Kidney (tissue), 22 donors: Measurements from ENCODE around the gene LHX8. TPM values are rescaled to one million over a fixed set of nuclear protein-coding genes. Genes with fewer than 3 reads are reported as not detected.

ENCODE experiments used
- DNase-seq, 5 donors: peaks; one replicate each; pipeline ENCODE4 v3.0.0-alpha.2; 2013 to 2020
- FAIRE-seq: peaks from 2 replicates; lab custom pipeline; 2012; peaks lifted over from hg19 to GRCh38; lab: Jason Lieb, UNC
- H3K27ac ChIP-seq, 2 donors: one replicate each; pipeline ENCODE4 v1.7.0; 2013; ENCODE audit warnings: low read depth in 2 of 2, low read length in 2 of 2, inconsistent platforms in 1 of 2
- H3K27me3 ChIP-seq: one replicate; pipeline ENCODE4 v1.7.1; 2013; ENCODE audit warnings: low read length, inconsistent platforms; ENCODE audit not compliant: control insufficient read depth, insufficient read depth
- H3K36me3 ChIP-seq, 3 donors: one replicate each; pipeline versions ENCODE4 v1.7.0 to v1.7.1; 2013; ENCODE audit warnings: low read length in 3 of 3, control low read depth in 1 of 3, inconsistent platforms in 1 of 3; ENCODE audit not compliant: insufficient read depth in 3 of 3, control insufficient read depth in 2 of 3
- H3K4me1 ChIP-seq, 3 donors: one replicate each; pipeline versions ENCODE4 v1.7.0 to v1.7.1; 2013; ENCODE audit warnings: low read length in 3 of 3, inconsistent platforms in 1 of 3, low read depth in 1 of 3; ENCODE audit not compliant: control insufficient read depth in 2 of 3, insufficient read depth in 2 of 3
- H3K4me3 ChIP-seq, 3 donors: one replicate each; pipeline versions ENCODE4 v1.7.0 to v1.8.1; 2013; ENCODE audit warnings: low read length in 3 of 3, control low read depth in 1 of 3, inconsistent platforms in 1 of 3
- H3K9ac ChIP-seq, 3 donors: one replicate each; pipeline versions ENCODE4 v1.7.0 to v1.7.1; 2013; ENCODE audit warnings: low read length in 3 of 3, control low read depth in 1 of 3, inconsistent platforms in 1 of 3
- H3K9me3 ChIP-seq, 3 donors: one replicate each; pipeline versions ENCODE4 v1.7.0 to v1.7.1; 2013; ENCODE audit warnings: low read length in 3 of 3, control low read depth in 1 of 3, inconsistent platforms in 1 of 3; ENCODE audit not compliant: control insufficient read depth in 2 of 3, insufficient read depth in 1 of 3
- intact Hi-C: fragments of 100-400 bp; cut with DNase I; formaldehyde crosslinking; loops from one replicate; pipeline ENCODE4 v1.11.1; 2022
- long read RNA-seq, 10 donors: library from polyadenylated mRNA in 1 of 10; unstranded in 1 of 10; transcript quantifications; one replicate each; pipeline ENCODE4 v2.0.0 and lab custom pipeline, GENCODE V29; 2021 to 2026
- polyA plus RNA-seq: library from polyadenylated mRNA; stranded (reverse); fragments of 350-450 nt; fragmentation: Illumina TruSeq; extraction: RNeasy Lipid Tissue Mini Kit (QIAGEN cat#74804); gene quantifications from one replicate; pipeline ENCODE4 v1.2.3, GENCODE V29; 2014; ENCODE audit warnings: low read depth, low replicate concordance; ENCODE audit not compliant: insufficient read depth
- total RNA-seq: library from RNA; stranded (reverse); fragmentation: NEBNext Ultra II Directional; extraction: Animal tissue kit (Norgen Biotek cat#: 25700); gene quantifications from one replicate; pipeline ENCODE4 v1.2.1, GENCODE V29; 2021
- TF ChIP-seq, protein P1 (sequence below): IDR thresholded peaks from 3 replicates; pipeline ENCODE4 v1.5.1; 2012; ENCODE audit warnings: mild to moderate bottlenecking, moderate library complexity, borderline replicate concordance; ENCODE audit not compliant: insufficient read depth; ENCODE audit errors: extremely low read depth
- donor health status: control.
- donor health status: control.
- donor health status: control.
- donor health status: control.
- donor health status: control.
- donor health status: DM: yes; HTN: yes; CAD: no.
- donor health status: Normal renal cell carcinoma (clear cell type).

Gene LHX8
- total RNA-seq, result not detected
- polyA plus RNA-seq, result not detected
- long read RNA-seq, donor 1, result 0 reads
- long read RNA-seq, donor 2, result 0 reads
- long read RNA-seq, donor 3, result 0 reads
- long read RNA-seq, donor 4, result 0 reads
- long read RNA-seq, donor 5, result 0 reads
- long read RNA-seq, donor 6, result 0 reads
- long read RNA-seq, donor 7, result 0 reads
- long read RNA-seq, donor 8, partial matches to known transcripts, result 0 of 1 reads
- long read RNA-seq, donor 8, other reads (novel, unspliced or antisense), result 0 of 1 reads
- long read RNA-seq, donor 9, partial matches to known transcripts, result 0 of 1 reads
- long read RNA-seq, donor 9, other reads (novel, unspliced or antisense), result 0 of 1 reads
- long read RNA-seq, donor 10, result 0 reads

DNA sequence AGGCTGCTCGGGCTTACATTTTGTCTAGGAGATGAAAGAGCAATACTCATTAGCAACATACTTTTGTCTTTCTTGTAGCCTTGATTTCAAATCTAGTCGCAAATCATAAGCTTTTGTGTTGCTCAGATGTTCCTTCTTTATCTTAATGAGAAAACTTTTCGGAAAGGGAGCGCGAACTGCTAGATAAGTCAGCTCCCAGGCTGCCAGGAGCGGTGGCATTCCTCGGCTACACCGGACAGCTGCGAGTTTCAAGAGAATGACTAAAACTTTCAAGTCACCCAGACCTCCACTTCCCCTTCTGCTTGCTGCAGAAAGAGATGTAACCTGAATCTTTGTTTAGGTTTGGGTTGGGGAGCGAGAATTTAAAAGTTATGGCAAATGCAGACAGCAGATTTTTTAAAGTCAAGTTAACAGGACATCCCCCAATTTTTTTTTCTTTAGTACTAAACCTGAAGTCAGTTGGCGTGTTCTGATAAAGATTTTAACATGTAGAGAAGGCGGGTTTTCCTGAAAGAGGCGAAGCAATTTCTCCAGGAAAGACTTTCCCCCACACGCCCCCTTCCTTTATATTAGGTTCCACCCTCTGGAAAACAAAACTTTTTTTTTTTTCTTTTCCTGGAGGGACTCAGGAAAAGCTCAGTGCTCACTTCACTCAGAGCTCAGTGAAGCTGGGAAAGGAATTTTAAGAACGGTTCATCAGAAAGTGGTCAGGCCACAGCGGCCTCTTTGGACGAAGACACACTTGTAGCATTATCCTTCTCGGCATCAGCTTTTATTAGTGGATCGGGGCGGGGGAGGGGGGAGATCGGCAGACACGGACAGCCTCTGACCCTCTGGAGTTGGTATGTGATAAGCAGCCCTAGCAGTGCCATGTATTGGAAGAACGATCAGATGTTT lies at the start of gene LHX8:
Gene LHX8, plus strand, starts transcription at position 639 of the 897 bp plus-strand sequence. CDS start 2,227 bp downstream, outside the sequence.
- Histone ChIP-seq H3K27me3 (peaks cover 83% of the 10 kb centered on the region), H3K9ac (no peak within 1 kb of the TSS), H3K27ac (no peak within 1 kb of the TSS), H3K36me3 (no peaks in the 10 kb centered on the region), H3K4me3 (peak within 1 kb of the TSS in 2 of 3 donors; percentile 39 to 46), H3K4me1 (peaks cover 0 to 7% (median 0%) of the 10 kb centered on the region in 3 donors), H3K9me3 (no peaks in the 10 kb centered on the region)
- intact Hi-C loops, result no loop called here
- FAIRE-seq, result no peak
- DNase-seq, result peak in 4 of 5 donors; percentile 32 to 72 (median 58)
- TF ChIP-seq, protein P1, sequence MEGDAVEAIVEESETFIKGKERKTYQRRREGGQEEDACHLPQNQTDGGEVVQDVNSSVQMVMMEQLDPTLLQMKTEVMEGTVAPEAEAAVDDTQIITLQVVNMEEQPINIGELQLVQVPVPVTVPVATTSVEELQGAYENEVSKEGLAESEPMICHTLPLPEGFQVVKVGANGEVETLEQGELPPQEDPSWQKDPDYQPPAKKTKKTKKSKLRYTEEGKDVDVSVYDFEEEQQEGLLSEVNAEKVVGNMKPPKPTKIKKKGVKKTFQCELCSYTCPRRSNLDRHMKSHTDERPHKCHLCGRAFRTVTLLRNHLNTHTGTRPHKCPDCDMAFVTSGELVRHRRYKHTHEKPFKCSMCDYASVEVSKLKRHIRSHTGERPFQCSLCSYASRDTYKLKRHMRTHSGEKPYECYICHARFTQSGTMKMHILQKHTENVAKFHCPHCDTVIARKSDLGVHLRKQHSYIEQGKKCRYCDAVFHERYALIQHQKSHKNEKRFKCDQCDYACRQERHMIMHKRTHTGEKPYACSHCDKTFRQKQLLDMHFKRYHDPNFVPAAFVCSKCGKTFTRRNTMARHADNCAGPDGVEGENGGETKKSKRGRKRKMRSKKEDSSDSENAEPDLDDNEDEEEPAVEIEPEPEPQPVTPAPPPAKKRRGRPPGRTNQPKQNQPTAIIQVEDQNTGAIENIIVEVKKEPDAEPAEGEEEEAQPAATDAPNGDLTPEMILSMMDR, result no peak

DNA sequence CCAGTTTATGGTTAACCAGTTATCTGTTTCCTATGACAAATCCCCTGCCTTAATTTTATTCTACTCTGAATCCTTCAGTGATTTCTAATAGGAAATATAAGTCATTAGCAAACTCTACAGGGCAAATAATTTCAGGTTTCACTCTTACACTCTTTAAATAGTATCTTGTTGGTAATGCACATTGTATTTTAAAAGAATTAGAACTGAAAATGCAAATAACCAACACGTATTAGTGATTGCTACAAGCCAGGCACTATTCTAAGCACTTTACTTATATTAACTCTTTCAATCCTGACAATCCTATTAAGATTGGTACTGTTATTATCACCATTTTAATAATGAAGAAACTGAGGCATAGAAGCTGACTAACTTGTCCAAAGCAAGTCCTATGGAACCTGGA lies 48.3 kb upstream of the LHX8 start:
- Histone ChIP-seq H3K27ac (no peak overlapping the region), H3K4me3 (no peak overlapping the region), H3K27me3 (no peaks in the 10 kb centered on the region), H3K4me1 (no peaks in the 10 kb centered on the region), H3K9ac (no peak overlapping the region), H3K36me3 (no peaks in the 10 kb centered on the region), H3K9me3 (no peaks in the 10 kb centered on the region)
- intact Hi-C loops, result no loop called here
- DNase-seq, result no peak
- FAIRE-seq, result no peak
- TF ChIP-seq, protein P1, result no peak

DNA sequence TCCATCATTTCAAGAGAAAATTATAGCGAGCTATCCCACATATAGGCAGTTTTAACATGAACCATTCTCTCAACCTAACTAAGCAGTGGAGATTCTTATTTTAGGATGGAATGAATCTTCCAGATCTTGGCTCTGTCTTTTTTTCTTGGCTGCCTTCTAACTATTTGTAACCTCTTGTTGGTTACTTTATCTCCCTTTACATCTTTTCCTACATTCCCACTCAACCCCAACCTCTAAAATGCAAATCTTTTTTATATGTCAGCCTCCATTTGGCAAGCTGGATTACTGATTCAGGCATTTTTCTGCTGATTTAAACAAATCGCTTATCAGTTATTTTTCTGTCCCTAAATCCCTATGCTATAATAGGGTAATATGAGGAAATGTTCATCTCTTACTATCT lies 46.9 kb upstream of the LHX8 start:
- no peaks in the 10 kb centered on the region for H3K9me3 ChIP-seq
- no peak for DNase-seq
- H3K27me3 ChIP-seq, result no peaks in the 10 kb centered on the region
- intact Hi-C loops, result no loop called here
- H3K9ac ChIP-seq, result no peak overlapping the region
- no peak overlapping the region for H3K27ac ChIP-seq
- H3K36me3 ChIP-seq, result no peaks in the 10 kb centered on the region
- FAIRE-seq, result no peak
- H3K4me1 ChIP-seq, result no peaks in the 10 kb centered on the region
- TF ChIP-seq, protein P1, result no peak
- H3K4me3 ChIP-seq, result no peak overlapping the region
